Inflammatory macrophage (primary cell): ENCODE measurements around the gene FAM236B.
"Not testable (repeated sequence)": the region's sequence is repeated elsewhere in the genome, so short reads cannot be mapped to it uniquely, and the experiment has no call there.

Experiments used
- DNase-seq, 2 donors: peaks; one replicate each; pipeline ENCODE4 v3.0.0-alpha.2; 2020 to 2022
- total RNA-seq, 18 experiments: gene quantifications; one replicate each; lab custom pipeline; 2026; ENCODE audit warnings: mixed read lengths in 6 of 18, inconsistent platforms in 2 of 18; lab: John Stamatoyannopoulos, UW

FAM236B gene
- total RNA-seq, result 0 reads per million in 18 experiments

GRCh38 chrX:72782560-72782959 is at the start of gene FAM236B:
TSS of gene FAM236B (minus strand) at chrX:72782660. CDS start at chrX:72782560, 100 bp downstream.
- DNase-seq, result not testable (repeated sequence)

GRCh38 chrX:72830701-72831100 is 48.2 kb upstream of the FAM236B start:
- not testable (repeated sequence) for DNase-seq

- DNase-seq, result not testable (repeated sequence)
Measured at GRCh38 chrX:72808110-72808509, 25.6 kb upstream of the FAM236B start, which contains the start of gene FAM236D. TSS of gene FAM236D (minus strand) at chrX:72808210. CDS start at chrX:72808110, 100 bp downstream.

GRCh38 chrX:72790390-72790789 is 7.9 kb upstream of the FAM236B start:
- DNase-seq, result not testable (repeated sequence)

- DNase-seq, result not testable (repeated sequence)
Measured at GRCh38 chrX:72788142-72788541, 5.7 kb upstream of the FAM236B start.

- not testable (repeated sequence) for DNase-seq
Measured at GRCh38 chrX:72783964-72784363, 1.5 kb upstream of the FAM236B start.

- not testable (repeated sequence) for DNase-seq
Measured at GRCh38 chrX:72783365-72783936, 991 bp upstream of the FAM236B start.

- not testable (repeated sequence) for DNase-seq
Measured at GRCh38 chrX:72778146-72778545, 4.3 kb downstream of the FAM236B start.

- not testable (repeated sequence) for DNase-seq
Measured at GRCh38 chrX:72777467-72777790, 5.0 kb downstream of the FAM236B start.

GRCh38 chrX:72776653-72777466 is 5.6 kb downstream of the FAM236B start, which contains the start of gene DMRTC1B:
TSS of gene DMRTC1B (plus strand) at chrX:72776890. CDS start at chrX:72845136, 68,246 bp downstream.
- DNase-seq, result not testable (repeated sequence)

- DNase-seq, result not testable (repeated sequence)
Measured at GRCh38 chrX:72760454-72760853, 22.0 kb downstream of the FAM236B start.

- DNase-seq, result not testable (repeated sequence)
Measured at GRCh38 chrX:72748545-72748944, 33.9 kb downstream of the FAM236B start.

- not testable (repeated sequence) for DNase-seq
Measured at GRCh38 chrX:72745546-72745945, 36.9 kb downstream of the FAM236B start.

GRCh38 chrX:72735561-72735960 is 46.9 kb downstream of the FAM236B start:
- DNase-seq, result no peak

- not testable (repeated sequence) for DNase-seq
Measured at GRCh38 chrX:72733636-72734035, 48.8 kb downstream of the FAM236B start.
